GM21390 (cell line): ENCODE measurements around the gene FGFR4.

Source experiments
- ATAC-seq: cut with Tn5 transposase; IDR thresholded peaks from one replicate; pipeline ENCODE4 v1.9.1; 2021; ENCODE audit not compliant: unreplicated experiment

FGFR4 gene

DNA sequence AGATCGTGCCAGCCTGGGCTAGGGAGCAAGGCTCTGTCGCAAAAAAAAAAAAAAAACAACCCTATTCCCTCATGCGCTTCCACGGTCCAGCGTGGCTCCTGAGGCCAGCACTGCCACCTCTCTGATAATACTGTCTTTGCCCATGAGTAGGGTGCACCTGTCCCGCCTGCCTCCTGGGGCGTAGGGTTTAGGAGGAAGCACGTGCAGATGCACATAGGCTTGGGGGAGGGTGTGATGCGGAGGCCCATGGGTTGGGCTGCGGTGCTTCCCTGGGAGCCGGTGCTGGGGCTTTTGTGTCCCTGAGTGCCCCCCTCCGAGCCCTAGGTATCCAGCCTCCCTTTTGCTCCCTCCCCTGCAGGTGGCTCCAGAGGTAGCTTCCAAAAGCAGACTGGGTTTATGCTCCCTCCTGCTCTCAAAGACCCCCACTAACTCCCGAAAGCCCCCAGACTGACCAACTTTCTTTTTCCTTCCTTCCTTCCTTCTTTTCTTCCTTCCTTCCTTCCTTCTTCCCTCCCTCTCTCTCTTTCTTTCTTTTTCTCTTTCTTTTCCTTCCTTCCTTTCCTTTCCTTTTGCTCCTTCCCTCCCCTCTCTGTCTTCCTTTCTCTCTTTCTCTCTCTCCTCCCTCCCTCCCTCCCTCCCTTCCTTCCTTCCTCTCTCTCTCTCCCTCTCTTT, 12.8 kb downstream of the FGFR4 start:
- ATAC-seq, result no peak

DNA sequence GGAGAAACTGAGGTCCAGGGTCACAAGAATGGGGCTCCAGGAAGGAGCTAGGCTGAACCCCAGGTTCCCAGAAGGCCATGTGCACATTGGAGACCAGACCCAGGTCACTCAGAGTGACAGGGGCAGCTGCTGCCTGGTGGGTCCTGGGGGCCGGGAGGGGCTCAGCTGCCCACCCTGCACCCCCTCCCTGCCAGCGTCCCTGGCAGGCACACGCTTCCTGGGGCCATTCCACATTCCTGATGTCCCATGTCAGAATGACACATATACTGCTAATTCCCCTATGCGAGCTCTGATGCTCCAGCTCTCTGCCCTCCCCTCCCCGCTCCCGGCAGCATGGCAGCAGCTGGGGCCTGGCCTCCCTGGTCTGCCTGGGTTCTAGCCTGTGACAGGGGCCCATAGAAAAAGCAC, 14.0 kb downstream of the FGFR4 start:
- ATAC-seq, result no peak

DNA sequence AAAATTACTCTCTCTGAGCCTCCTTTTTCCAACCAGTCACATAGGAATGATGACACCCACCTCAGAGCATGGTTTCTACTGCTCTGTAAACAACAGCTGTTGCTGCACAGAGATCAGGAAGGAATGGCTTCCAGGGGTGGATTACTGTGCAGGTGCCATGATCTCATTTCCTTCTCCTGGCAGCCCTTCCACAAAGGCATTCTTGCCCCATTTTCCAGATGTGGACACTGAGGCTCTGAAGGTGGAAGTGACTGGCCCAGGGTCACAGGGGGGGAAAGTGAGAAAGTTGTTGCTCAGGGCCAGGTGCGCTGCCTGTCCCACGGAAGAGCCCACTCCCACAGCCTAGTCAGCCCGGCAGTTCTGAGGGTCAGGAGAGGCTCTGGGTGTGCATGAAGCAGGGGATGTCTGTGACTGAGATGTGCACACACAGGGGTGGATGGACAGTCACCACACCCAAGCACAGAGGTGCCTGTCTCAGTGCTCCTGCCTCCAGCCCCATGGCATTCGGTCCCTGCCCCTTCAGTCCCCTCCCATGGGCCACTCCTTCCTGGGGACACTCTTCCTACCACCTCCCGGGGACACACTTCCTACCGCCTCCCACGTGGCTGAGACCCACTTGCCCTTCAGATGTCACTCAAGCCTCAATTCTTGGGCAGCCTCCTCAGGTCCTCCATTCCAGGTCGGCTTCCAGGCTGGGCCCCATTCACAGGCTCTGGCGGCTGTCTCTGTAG, 17.0 kb downstream of the FGFR4 start:
- ATAC-seq, result no peak

DNA sequence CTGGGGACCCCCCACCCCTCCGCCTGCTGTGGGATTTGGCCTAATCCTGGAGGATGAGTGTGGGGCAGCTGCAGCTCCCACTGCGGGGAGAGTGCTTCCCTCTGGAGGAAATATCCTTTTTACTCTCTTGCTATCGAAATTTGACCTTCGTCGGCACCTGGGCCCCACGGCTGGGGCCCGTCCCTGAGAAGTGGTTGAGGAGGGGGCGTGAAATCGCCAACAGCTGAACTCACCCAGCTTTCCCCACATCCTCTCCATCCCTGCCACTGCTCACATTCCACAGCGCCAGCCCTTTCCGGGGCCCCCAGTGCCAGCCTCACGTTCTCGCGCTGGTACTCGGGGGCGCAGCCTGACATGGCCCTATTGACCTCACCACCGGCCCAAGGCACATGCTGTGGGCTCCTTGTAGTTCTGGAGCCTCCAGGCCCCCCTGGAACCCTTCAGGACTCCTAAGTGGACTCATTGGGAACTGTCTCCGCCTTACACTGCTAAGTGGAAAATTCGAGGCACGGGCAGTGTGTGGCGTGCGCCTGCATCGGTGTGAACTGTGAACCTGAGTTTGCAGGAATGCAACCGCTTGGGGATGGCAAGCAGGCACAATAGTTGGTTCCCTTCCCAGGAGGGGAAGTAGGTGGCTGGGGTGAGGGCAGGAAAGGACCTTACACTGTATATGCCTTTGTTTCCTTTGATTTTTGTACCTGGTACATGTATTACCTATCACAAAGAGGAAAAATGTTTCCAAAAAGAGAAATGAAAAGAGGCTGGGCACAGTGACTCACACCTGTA, 19.2 kb downstream of the FGFR4 start:
- no peak for ATAC-seq

DNA sequence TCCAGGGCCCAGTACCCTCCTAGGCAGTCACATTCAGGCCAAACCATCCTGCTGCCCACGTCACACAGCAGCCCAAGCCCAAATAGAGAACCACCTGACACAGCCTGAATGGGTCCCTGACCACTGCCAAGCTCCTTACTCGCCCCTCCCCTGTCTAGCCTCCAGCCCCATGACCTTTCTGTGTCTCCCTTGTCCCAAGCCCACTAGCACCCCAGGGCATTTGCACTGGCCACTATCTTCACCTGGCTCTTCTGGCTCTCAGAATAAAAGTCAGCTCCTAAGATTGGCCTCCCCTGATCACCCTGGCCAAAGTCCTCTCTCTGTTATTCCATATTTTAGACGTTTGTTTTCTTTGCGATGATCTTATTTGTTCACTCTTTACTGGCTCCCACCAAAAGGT, 20.4 kb downstream of the FGFR4 start:
- ATAC-seq, result no peak

DNA sequence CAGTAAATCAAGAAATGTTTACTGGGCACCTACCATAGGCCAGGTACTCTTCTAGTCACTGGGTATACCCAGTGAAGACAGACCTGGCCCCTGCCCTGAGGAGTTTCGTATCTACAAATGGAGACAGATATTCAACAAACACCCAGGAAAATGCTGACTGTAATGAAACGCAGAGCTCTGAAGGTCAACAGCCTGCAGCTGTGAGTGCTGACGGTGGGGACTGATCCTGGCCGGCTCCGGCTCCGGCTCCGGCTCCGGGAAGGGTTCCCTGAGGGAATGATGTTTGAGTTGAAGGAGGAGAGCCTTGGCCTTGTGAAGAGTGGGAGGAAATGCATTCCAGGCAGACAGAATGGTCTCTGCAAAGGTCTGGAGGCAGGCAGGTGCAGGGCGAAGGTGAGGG, 23.1 kb downstream of the FGFR4 start:
- ATAC-seq, result no peak

DNA sequence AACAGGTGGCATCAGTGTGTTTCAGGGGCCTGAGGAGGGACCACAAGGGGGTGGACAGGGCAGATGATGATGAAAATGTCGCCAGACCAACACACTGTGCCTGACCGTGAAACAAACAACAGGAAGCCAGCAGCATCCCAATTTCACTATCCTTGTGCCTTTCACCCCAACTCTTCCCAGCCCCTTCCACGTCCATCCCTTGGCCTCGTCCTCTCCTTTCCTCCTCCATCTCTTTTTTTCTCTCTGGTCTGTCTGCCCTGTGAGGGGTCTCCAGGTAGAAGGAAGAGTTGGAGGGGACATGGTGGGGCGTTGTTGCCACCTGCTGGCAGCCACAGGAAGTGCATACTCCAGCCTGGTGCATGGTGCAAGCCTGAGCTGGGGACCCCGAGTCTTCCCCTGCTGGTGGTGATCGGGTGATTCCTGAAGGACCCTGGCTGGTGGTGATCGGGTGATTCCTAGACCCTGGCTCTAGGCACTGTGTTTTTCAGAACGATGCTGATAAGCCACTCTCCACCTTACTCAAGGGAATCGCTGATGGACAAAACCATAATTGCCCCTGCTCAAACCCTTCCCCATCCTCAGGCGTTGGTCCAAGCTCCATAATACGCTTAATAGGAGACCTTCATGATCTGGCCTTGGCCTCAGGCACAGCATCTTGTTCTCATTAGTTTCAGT, 25.1 kb downstream of the FGFR4 start:
- peak; percentile 49 for ATAC-seq

DNA sequence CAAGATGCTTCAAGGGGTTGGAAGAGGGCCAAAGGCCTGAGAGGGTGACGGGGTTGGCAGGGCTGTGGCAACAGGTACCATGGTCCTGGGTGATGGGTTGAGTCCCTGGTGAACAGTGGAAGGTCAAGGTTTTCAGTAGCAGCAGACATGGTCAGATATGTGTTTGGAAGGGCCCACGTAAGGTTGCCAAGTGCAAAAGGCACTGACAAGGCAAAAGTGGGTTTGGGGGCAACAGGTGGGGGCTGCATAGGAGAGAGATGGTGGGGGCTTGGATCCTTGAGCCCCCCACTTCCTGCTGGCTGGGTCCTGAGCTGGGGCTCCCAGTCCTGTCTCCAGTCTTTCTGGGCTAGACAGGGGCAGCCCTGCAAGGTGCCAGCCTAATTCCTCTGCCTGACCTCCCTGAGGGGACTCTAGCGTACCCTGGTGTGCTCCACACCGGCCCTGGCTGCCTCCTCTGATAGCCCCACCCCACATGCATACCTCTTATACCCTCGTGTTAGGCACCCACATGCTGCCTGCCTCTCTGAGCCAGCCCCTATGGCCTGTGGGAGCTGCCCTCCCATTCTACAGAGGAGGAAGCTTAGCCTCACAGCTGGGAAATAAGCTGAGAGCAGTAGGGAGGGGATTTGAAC, 26.0 kb downstream of the FGFR4 start:
- ATAC-seq, result no peak

DNA sequence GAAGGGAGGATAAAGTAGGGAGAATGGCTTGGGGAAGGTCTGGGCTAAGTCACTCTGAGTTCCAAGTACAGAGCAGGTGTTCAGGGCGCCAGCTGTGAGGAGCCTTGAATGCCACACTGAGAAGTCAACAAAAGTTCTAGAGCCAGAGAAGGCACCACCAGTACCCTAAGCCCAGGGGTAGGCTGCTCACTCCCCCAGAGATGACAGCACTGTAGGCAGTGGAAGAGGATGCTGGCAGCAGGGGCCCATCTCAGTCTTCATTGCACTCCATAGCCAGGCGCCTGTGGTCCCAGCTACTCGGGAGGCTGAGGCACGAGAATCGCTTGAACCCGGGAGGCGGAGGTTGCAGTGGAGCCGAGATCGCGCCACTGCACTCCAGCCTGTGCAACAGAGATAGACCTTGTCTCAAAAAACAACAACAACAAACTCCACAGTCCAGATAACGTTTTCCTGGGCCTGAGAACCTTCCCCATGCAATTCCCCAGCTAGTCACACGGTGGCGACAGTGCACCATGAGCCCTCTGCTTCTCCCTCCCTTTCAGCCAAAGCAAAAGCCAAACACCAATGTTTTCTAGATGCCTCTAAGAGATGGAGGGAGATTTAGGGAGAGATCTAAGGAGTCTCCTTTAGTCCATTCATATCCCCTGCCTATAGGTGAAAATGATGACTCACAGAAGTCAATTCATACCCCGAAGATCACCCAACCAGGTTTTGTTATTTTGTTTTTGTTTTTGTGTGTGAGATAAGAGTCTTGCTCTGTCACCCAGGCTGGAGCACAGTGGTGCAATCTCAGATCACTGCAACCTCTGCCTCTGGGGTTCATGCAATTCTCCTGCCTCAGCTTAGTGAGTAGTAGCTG, 27.1 kb downstream of the FGFR4 start:
- no peak for ATAC-seq

DNA sequence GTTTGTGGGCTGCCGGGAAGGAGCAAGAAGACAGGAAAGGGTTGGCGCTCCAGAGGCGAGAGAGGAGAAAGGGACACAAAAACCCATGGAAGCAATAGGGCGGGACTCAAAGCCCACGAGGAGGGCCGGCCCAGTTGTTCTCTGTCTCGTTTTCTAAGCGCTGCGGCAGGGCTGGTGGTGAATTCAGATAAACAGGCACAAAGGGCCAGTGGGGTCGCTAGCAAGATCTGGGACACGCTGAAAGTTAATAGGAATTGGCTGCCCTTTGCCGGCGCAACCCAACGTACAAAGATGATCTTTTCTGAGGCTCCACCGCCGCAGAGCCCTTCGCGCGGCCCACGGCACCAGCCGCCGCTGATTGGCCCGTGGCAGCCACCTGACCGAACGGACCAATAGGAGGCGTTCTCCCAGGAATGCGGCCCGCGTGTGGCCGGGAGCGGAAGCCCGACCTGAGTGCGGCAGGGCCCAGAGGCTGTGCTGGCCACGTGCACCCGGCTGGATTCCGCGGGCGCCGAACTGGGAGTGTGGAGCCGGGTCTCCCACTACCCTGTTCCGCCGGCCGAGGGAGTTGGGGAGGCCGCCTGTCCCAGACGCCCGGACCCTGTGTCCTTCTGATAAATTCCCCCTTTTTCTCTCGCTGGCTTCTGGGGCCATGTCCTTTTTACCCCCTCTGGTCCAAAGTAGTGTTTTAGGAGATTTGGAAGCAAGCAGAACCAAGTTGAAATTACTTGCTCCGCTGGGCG, 30.1 kb downstream of the FGFR4 start:
- ATAC-seq, result peak; percentile 51

DNA sequence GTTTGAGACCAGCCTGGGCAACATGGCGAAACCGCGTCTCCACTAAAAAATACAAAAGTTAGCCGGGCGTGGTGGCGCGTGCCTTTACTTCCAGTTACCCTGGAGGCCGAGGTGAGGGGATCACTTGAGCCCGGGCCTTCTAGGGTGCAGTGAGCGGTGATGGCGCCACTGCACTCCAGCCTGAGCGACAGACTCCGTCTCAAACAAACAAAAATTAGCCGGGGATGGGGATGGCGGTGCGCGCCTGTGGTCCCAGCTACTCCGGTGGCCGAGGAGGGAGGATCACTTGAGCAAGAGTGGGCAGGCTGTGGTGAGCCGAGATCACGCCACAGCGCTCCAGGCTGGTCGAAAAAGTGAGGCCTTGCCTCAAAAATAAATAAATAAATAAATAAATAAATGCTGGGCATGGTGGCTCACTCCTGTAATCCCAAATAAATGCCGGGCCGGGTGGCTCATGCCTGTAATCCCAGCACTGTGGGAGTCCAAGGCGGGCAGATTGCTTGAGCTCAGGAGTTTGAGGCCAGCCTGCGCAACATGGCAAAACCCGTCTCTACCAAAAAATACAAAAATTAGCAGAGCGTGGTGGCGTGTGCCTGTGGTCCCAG, 30.8 kb downstream of the FGFR4 start:
- no peak for ATAC-seq

DNA sequence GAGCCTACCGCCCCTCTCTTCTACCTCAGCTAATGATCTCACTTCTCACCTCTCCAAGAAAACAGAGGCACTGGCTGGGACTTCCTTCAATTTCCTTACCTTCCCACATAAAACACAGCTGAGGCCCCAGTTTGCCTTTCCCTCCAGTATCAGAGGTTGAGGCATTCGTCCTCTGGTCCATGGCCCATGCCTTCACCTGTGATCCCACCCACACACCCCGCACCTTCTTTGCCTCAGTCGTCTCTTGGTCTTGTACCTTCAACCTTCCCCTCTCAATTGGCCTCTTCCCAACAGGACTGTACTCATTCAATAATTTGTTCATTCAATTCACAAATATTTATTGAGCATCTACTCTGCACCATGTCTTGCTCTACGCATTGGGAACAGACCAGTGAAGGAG, 35.9 kb downstream of the FGFR4 start:
- no peak for ATAC-seq

DNA sequence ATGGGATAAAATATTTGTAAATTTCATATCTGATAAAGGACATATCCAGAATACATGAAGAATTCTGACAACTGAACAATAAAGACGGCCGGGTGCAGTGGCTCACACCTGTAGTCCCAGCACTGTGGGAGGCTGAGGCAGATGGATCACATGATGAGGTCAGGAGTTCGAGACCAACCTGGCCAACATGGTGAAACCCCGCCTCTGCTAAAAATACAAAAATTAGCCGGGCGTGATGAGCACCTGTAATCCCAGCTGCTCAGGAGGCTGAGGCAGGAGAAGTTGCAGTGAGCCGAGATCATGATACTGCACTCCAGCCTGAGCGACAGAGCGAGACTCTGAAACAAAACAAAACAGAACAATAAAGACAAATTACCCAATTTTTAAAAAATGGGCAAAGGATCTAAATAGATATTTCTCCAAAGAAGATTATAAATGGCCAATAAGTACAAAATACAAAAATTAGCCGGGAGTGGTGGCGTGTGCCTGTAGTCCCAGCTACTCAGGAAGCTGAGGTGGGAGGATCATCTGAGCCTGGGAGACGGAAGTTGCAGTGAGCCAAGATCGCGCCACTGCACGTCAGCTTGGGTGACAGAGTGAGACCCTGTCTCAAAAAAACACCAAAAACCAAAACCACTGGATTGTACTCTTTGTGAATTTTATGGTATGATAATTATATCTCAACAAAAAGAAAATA, 37.2 kb downstream of the FGFR4 start:
- peak; percentile 57 for ATAC-seq

DNA sequence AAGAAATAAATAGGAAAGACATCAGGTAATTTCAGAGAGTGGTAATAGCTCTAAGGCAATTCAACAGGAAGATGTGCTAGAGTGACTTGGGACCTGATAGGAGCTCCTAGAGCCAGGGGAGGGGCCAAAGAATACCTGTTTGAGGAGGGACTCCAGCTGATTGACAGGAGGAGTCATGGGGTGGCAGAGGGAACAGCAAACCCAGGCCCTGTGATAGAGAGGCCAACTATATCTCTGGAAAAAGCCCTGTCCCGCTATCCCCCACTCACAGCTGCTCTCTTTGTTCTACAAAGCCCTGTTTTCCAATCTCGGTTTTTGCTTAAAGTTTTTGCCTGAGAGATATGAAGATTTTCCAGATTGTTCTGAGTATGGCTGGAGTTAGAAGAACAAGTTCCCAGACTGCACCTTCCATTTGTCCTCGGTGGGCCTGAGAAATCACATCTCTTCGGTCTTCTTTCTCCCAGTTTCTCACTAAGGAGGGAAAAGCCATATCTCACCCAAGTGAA, 37.8 kb downstream of the FGFR4 start:
- ATAC-seq, result peak; percentile 71

DNA sequence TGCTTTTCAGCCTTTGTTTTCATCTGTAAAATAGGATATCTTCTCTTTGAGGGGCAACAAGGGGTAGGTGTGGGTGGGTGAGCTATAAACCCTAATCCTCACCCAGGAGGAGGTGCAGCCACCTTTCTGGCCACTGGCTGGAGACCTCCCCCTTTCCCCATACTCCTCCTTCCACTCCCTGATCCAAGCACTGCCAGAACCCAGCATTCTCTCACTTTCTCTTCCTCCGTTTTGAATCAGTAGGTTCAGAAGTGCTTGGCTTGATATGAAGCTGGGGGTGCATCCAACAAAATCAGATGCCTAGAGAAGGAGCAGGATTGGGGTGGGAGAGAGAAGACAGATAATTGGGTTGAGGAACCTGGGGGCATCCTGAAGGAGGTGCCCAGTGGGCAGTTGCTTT, 40.1 kb downstream of the FGFR4 start:
- no peak for ATAC-seq

DNA sequence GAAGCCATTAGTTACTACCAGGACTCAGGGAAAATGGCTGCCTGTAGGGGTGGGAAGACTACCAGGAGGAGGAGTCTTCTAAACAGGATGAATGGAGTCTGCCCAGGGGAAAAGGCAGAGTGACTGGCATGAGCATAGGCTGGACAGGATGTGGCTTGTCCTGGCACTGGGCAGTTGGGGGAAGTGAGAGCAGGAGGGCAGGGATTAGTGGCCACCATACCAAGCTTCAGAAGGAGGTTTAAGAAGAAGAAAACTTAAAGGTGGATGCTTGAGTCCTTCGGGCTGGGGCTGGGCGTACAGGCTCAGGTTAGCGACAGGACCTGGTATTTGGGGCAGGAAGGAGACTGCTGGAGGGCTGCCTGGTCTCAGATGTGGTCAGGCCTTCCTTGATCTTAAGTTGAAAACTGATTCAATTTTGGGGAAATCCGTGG, 41.9 kb downstream of the FGFR4 start:
- no peak for ATAC-seq

DNA sequence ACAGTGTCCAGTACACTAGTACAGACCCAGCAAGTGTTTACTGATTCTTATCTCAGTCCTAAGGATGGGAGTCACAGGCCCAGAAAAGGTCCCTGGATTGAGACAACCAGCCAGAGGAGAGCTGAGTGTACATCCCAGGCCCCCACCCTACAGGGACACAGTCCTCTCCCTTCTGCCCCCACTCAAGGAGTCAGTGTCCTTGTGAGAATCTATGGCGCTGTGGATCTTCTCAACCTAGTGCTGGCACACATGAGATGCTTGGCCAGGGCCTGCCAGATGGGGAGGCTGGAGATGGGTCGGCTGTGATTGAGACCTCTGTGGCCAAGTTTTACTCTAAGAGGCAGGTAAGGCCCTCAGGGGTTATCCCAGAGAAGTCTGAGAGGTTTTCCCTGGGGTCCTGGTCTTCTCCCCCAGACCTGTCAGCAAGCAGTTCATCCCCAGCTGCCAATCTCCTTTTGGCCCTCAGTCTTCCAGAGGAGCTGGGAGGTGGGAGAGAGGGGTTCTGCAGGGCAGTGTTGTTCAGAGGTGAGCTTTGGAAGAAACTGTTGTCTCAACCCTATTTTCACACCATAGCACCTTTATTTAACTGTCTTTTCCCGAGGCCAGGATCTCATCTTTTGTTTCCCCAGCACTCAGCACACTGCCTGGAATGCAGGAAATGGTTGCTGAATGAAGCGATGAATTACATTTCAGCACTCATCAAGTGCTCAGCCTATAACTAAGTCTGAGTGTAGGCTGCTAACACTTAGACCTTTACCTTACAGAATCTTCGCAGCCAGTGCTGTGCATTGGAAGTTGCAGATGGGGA, 43.7 kb downstream of the FGFR4 start:
- ATAC-seq, result no peak
